ENCODE data around the gene HAUS3.
"Not testable (repeated sequence)": the region's sequence is repeated elsewhere in the genome, so short reads cannot be mapped to it uniquely, and the experiment has no call there.

Gene HAUS3

GRCh38 chr4:2275546-2276251, 33.8 kb upstream of the HAUS3 start:
- DNase-seq = no peak

DNA sequence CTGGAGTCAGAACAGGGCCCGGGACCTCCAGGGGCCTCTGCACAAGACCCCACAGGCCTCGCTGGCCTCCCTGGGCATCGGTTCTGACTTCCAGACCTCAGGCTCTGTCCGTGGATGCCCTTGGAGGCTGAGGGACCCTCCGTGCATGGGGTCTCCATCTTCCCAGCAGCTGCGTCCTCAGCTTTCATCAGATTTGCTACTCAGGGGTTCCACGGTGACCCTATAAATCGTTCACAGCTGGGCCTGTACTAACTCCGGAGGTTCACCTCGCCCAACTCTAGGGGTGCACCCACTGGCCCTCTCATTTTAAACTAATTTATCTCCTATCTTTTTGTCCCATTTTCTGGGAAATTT, 33.1 kb upstream of the HAUS3 start:
- not testable (repeated sequence) for DNase-seq

- DNase-seq = no peak
Observed at GRCh38 chr4:2274320-2275043, 32.6 kb upstream of the HAUS3 start.

DNA sequence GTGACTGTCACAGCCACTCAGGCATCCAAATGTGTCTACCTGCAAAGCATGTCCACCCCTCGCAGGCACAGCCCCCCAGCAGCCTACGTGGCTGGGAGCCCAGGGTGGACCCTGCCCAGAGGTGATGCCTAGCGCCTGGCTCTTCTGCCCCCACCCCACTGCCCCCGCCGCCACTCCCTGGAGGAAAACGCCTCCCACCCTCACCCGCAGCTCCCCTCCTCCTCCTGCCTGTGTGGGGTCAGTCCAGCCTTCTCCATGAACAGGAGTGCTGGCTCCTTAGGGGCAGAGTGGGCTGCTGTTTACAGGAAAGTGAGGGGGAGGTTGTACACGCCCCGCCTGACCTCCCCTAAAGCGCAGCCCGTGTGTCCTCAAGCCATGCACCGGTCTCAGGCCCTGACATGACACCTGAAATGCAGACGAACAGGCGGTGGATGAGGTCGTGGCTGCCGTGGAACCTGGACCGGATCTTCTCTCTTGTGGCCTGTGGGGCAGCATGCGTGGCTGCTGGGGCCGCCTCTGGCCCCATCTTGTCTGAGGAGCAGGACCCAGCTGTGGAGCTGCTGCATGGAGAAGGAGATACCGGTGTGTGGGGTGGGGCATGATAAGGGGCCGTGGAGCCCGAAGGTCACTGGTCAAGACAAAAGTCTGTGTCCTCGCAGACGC, 31.9 kb upstream of the HAUS3 start:
- DNase-seq = no peak

- no peak for DNase-seq
Observed at GRCh38 chr4:2273221-2273620, 31.3 kb upstream of the HAUS3 start.

- no peak for DNase-seq
Observed at GRCh38 chr4:2272828-2273120, 30.9 kb upstream of the HAUS3 start.

DNA sequence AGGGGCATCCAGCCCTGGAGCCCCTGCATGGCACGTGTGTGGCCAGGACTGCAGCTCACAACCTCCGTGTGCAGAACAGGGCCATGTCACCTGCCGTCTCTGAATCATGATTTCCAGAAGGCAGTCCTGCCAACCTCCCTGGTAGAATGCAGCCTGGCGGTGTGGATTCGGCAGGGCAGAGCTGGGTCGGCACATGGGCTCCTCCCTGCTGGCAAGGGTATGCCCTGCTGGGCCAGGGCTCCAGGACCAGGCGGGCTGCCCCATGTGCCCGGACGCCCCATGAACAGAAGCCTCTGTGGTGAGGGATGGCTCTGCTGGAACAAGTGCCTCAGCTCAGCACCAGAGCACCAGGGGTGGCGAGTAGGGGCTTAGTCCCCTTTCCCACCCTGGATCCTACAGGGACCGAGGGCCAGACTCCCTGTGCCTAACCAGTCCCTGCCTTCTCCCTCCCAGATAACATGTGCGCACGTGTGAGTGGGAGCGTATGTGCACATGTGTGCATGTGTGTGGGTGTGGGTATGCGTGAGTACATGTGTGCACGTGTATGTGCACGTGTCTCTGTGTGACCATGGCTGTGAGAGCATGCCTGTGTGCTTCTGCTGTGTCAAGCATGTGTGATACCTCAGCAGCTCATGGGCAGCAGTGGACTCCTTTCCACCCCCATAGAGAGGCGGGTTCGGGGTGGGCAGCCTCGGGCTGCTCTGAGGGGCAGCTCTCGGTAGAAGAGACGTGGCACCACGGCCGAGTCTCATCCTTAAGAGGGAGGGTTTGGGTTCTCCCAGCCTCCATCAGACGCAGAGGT, 30.3 kb upstream of the HAUS3 start:
- DNase-seq = no peak

DNA sequence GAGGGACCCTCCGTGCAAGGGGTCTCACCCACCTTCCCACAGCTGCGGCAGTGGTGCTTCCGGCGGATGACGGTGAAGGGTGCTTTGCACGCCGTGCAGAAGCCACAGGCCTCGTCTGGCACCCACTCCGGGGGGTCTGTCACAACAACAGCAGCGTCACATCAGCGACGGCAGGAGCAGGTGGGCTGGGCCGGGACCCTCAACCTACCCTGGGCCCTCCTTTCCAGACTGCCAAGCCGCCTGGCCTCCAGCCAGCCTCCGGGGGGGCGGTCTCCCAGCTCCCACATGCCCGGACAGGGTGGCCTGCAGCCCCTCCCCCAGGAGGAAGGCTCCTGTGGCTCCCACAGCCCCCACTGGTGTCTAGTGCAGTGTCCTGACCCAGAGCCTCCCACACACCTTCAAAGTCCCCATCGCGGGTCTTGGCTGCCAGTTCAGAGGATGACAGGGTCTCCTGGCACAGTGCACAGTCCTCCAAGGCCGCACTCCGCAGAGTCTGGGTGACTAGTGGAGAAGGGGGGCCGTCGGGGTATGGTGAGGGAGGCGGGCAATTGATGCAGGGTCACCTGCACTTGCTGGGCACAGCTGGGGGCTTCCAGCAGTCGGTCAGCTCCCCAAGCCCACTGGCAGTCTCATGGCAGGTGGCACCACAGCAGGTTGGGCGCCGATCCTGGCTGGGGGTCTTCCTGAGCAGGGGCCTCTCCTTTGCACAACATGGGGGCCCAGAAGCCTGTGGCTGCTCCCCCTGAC, 29.5 kb upstream of the HAUS3 start:
- DNase-seq = no peak

GRCh38 chr4:2270341-2271165, 28.6 kb upstream of the HAUS3 start:
- DNase-seq = no peak

GRCh38 chr4:2269618-2270163, 27.8 kb upstream of the HAUS3 start:
- no peak for DNase-seq

- DNase-seq = no peak
Observed at GRCh38 chr4:2269206-2269531, 27.2 kb upstream of the HAUS3 start.

DNA sequence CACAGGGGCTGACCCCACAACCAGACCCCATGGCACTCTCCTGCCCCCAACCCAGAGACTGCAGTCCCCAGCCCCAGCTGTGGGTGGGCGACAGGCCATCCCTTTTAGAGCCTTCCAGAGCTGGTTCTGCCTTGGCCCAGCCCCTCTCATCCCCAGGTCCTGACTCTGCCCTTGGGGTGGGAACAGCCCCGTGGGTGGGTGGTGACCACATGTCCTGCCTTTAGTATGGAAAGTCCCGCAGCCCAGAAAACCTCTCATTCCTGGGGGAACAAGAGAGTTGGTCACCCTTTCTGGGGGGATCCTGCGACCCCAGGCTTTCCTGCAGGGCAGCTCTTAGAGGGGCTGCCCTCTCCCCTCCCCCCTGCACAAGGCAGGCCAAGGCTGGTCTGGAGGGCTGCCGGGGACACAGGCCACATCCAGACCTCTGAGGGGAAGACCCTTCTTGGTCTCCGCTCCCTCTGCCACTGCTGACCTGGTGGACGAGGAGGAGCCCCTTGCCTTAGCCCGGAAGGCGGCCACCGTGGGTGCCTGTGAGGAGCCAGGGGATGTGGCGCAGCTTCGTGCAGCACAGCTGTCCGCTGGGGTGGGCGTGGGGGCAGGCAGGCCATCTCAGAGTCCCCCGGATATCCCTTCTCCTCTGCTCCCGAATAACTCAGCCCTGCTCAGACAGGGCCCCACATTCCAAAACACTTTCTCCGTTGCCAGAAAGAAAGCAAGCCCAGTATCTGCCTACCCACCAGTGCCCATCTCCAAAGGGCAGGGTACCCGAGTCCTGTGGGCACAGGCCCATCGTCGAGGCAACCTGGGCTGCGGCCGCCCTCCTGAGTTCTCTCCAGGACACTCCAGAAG, 26.7 kb upstream of the HAUS3 start:
- DNase-seq = no peak

DNA sequence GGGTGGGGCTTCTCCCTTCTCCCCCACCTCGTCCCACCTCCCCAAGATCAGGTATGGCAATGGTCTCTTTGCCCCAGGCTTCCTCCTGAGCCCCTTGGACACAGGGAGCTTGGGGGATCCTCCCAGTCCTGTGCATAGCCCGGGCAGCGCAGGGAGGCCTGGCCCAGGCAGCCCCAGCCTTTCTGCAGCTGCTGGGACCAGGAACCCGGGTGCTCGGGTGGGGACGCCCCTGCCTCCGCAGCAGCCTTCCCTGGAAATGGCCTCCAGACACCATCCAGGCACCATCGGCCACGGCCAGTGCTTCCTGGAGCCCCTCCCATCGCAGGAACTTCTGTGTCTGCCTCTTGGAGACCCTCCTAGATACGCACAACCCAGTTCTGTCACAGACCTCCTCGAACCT, 25.9 kb upstream of the HAUS3 start:
- no peak for DNase-seq

- no peak for DNase-seq
Observed at GRCh38 chr4:2267320-2267811, 25.4 kb upstream of the HAUS3 start.

DNA sequence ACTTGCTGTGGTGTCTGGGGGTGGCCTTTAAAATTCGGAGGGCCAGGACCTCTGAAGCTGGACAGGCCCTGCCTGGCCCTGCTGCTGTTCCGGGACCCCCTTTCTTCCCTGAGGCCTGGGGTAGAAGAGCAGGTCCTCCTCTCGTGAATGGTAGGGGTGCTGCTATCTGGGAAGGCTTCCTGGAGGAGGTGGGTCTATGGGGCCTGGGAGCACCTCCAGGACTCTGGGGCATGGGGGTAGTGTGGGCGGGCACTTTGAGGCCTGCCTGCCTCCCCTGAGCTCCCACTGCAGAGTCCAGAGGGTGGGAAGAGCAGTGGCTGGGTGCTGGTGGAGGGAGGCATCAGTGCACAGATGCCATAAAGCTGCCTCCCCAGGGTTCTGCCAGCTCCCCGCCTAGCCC, 24.9 kb upstream of the HAUS3 start:
- no peak for DNase-seq

GRCh38 chr4:2266181-2266580, 24.3 kb upstream of the HAUS3 start:
- no peak for DNase-seq

DNA sequence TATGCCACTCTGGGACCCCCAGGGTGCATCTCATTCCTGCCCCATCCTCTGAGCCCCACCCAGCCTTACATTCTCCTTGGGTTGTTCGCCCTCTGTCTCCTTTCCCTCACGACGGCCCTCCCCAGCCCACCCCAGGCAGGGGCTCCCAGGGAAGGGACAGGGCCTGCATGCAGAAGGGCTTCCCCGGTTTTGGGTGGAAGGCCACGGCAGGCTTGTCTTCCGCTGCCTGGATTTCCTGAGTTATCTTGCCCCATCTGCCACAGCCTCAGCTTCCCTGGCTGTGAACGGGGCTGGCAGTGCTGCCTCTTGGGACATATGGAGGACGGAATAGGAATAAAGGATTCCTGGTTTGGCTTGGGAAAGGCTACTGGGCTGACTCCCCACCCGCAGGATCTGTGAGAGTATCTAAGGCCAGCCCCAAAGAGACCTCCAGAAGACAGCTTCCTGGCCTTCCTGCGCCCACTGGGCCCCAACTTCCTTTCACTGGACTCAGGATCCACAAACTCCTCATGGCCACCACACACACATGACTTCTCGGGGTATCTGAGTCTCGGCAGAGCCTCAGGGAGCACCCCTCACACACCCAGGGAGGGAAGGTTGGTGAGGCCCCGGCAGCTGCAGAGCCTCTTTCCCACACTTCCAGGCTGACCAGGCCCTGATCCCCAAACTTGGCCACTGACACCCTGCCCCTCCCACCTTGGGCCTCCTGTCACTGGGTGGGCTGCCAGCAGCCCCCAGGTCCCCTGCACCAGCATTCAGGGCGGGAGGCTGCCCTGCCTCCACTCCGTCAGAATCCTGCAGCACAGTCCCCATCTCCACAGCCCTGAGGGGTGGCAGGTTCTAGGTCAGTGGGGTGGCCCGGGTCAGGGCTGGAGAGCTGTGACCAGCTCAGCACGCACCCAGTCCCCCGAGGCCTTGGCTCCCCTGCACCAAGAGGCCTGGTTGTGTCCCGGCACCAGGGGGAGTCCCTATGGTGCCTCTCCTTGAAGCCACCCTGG, 23.5 kb upstream of the HAUS3 start:
- no peak for DNase-seq

DNA sequence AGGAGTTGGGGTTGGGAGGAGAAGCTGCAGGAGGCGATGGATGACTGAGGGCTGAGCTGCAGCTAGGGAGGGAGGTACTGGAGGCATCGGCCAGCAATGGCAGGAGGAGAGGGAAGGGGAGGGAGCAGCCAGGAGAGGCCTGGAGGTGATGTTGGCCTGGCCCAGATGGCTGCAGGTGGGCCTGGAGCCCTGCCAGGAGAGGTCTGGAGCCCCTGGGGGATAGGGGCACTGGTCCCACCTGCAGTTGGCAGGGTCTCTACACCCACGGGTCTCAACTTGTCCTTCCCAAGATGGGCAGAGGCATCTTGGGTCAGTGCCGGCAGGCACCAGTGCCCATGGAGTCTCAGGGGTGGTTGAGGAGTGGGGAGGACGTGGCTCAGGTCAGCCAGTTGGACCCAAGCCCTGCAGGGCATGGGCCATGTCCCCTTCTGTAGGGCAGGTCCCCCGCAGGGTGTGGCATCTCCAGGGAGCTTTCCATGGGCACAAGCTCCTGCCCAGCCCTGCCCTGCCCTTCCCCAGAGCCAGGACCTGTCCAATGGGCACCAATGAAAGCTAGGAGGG, 22.6 kb upstream of the HAUS3 start:
- no peak for DNase-seq

DNA sequence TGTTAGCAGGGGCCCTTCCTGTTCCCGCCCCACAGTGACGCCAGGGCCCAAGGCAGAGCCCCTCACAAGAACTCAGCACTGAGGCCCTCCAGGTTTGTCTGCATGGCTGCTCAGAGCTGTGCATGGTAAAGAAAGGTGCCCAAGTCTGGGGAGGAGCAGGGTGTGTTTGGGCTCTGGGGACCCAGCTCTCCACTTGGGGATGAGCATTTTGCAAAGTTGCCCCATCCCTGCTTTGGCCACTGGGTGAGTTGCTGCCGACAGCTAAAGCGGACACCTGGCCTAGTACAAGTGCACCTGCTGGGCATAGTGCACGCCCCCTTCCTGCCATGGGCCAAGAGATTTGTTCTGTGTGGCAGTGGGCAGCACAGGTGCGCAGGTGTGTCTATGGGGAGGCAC, 22.0 kb upstream of the HAUS3 start:
- no peak for DNase-seq
